ENCODE results near the gene TMEM86B.

Gene TMEM86B

GRCh38 chr19:55199620-55200204 is 28.9 kb downstream of the TMEM86B start:
- H3K4me3 ChIP-seq (ENCODE audit: low read depth, low read length): no peak overlapping the region
- H3K4me1 ChIP-seq (ENCODE audit: control insufficient read depth, insufficient read depth, low read length): no peaks in the 10 kb centered on the region
- H3K9ac ChIP-seq (ENCODE audit: low read depth, low read length): no peak overlapping the region
- H3K9me3 ChIP-seq (ENCODE audit: control insufficient read depth, insufficient read depth, low read length): no peaks in the 10 kb centered on the region
- H3K27me3 ChIP-seq (ENCODE audit: control insufficient read depth, insufficient read depth, low read length): no peaks in the 10 kb centered on the region
- no peaks in the 10 kb centered on the region for H3K36me3 ChIP-seq (ENCODE audit: control insufficient read depth, insufficient read depth, low read length)

GRCh38 chr19:55198651-55199050 is 29.9 kb downstream of the TMEM86B start:
- Histone ChIP-seq H3K36me3 (ENCODE audit: control insufficient read depth, insufficient read depth, low read length) (no peaks in the 10 kb centered on the region), H3K27me3 (ENCODE audit: control insufficient read depth, insufficient read depth, low read length) (no peaks in the 10 kb centered on the region), H3K9me3 (ENCODE audit: control insufficient read depth, insufficient read depth, low read length) (no peaks in the 10 kb centered on the region), H3K4me1 (ENCODE audit: control insufficient read depth, insufficient read depth, low read length) (no peaks in the 10 kb centered on the region), H3K9ac (ENCODE audit: low read depth, low read length) (no peak overlapping the region), H3K4me3 (ENCODE audit: low read depth, low read length) (no peak overlapping the region)

- Histone ChIP-seq H3K9ac (ENCODE audit: low read depth, low read length) (no peak overlapping the region), H3K36me3 (ENCODE audit: control insufficient read depth, insufficient read depth, low read length) (no peaks in the 10 kb centered on the region), H3K4me3 (ENCODE audit: low read depth, low read length) (no peak overlapping the region), H3K4me1 (ENCODE audit: control insufficient read depth, insufficient read depth, low read length) (no peaks in the 10 kb centered on the region), H3K27me3 (ENCODE audit: control insufficient read depth, insufficient read depth, low read length) (no peaks in the 10 kb centered on the region), H3K9me3 (ENCODE audit: control insufficient read depth, insufficient read depth, low read length) (no peaks in the 10 kb centered on the region)
Observed at GRCh38 chr19:55197528-55197927, 31.0 kb downstream of the TMEM86B start.

- Histone ChIP-seq H3K9ac (ENCODE audit: low read depth, low read length) (no peak overlapping the region), H3K27me3 (ENCODE audit: control insufficient read depth, insufficient read depth, low read length) (no peaks in the 10 kb centered on the region), H3K4me3 (ENCODE audit: low read depth, low read length) (no peak overlapping the region), H3K9me3 (ENCODE audit: control insufficient read depth, insufficient read depth, low read length) (no peaks in the 10 kb centered on the region), H3K4me1 (ENCODE audit: control insufficient read depth, insufficient read depth, low read length) (no peaks in the 10 kb centered on the region), H3K36me3 (ENCODE audit: control insufficient read depth, insufficient read depth, low read length) (no peaks in the 10 kb centered on the region)
Observed at GRCh38 chr19:55196803-55197202, 31.8 kb downstream of the TMEM86B start.

- Histone ChIP-seq H3K9me3 (ENCODE audit: control insufficient read depth, insufficient read depth, low read length) (no peaks in the 10 kb centered on the region), H3K4me1 (ENCODE audit: control insufficient read depth, insufficient read depth, low read length) (no peaks in the 10 kb centered on the region), H3K27me3 (ENCODE audit: control insufficient read depth, insufficient read depth, low read length) (no peaks in the 10 kb centered on the region), H3K9ac (ENCODE audit: low read depth, low read length) (no peak overlapping the region), H3K36me3 (ENCODE audit: control insufficient read depth, insufficient read depth, low read length) (no peaks in the 10 kb centered on the region), H3K4me3 (ENCODE audit: low read depth, low read length) (no peak overlapping the region)
Observed at GRCh38 chr19:55193481-55193880, 35.1 kb downstream of the TMEM86B start.

- no peaks in the 10 kb centered on the region for H3K4me1 ChIP-seq (ENCODE audit: control insufficient read depth, insufficient read depth, low read length)
- H3K4me3 ChIP-seq (ENCODE audit: low read depth, low read length): no peak overlapping the region
- H3K9ac ChIP-seq (ENCODE audit: low read depth, low read length): no peak overlapping the region
- H3K36me3 ChIP-seq (ENCODE audit: control insufficient read depth, insufficient read depth, low read length): no peaks in the 10 kb centered on the region
- H3K9me3 ChIP-seq (ENCODE audit: control insufficient read depth, insufficient read depth, low read length): no peaks in the 10 kb centered on the region
- H3K27me3 ChIP-seq (ENCODE audit: control insufficient read depth, insufficient read depth, low read length): peaks cover 2% of the 10 kb centered on the region
Observed at GRCh38 chr19:55189403-55189835, 39.1 kb downstream of the TMEM86B start.

- Histone ChIP-seq H3K4me3 (ENCODE audit: low read depth, low read length) (no peak overlapping the region), H3K4me1 (ENCODE audit: control insufficient read depth, insufficient read depth, low read length) (no peaks in the 10 kb centered on the region), H3K9ac (ENCODE audit: low read depth, low read length) (no peak overlapping the region), H3K36me3 (ENCODE audit: control insufficient read depth, insufficient read depth, low read length) (no peaks in the 10 kb centered on the region), H3K27me3 (ENCODE audit: control insufficient read depth, insufficient read depth, low read length) (peaks cover 2% of the 10 kb centered on the region), H3K9me3 (ENCODE audit: control insufficient read depth, insufficient read depth, low read length) (no peaks in the 10 kb centered on the region)
Observed at GRCh38 chr19:55188625-55189024, 39.9 kb downstream of the TMEM86B start.

GRCh38 chr19:55186080-55186479 is 42.5 kb downstream of the TMEM86B start:
- no peaks in the 10 kb centered on the region for H3K9me3 ChIP-seq (ENCODE audit: control insufficient read depth, insufficient read depth, low read length)
- peaks cover 13% of the 10 kb centered on the region for H3K27me3 ChIP-seq (ENCODE audit: control insufficient read depth, insufficient read depth, low read length)
- H3K36me3 ChIP-seq (ENCODE audit: control insufficient read depth, insufficient read depth, low read length): no peaks in the 10 kb centered on the region
- H3K4me3 ChIP-seq (ENCODE audit: low read depth, low read length): no peak overlapping the region
- H3K9ac ChIP-seq (ENCODE audit: low read depth, low read length): no peak overlapping the region
- no peaks in the 10 kb centered on the region for H3K4me1 ChIP-seq (ENCODE audit: control insufficient read depth, insufficient read depth, low read length)

- peaks cover 23% of the 10 kb centered on the region for H3K27me3 ChIP-seq (ENCODE audit: control insufficient read depth, insufficient read depth, low read length)
- H3K9ac ChIP-seq (ENCODE audit: low read depth, low read length): no peak overlapping the region
- H3K4me1 ChIP-seq (ENCODE audit: control insufficient read depth, insufficient read depth, low read length): no peaks in the 10 kb centered on the region
- no peak overlapping the region for H3K4me3 ChIP-seq (ENCODE audit: low read depth, low read length)
- H3K36me3 ChIP-seq (ENCODE audit: control insufficient read depth, insufficient read depth, low read length): no peaks in the 10 kb centered on the region
- no peaks in the 10 kb centered on the region for H3K9me3 ChIP-seq (ENCODE audit: control insufficient read depth, insufficient read depth, low read length)
Observed at GRCh38 chr19:55181740-55182139, 46.8 kb downstream of the TMEM86B start.

GRCh38 chr19:55179606-55180484 is 48.7 kb downstream of the TMEM86B start, which contains the start of gene SYT5:
Gene SYT5, minus strand, starts transcription at chr19:55180289. Its CDS starts 1,248 bp downstream, at chr19:55179041.
- H3K27me3 ChIP-seq (ENCODE audit: control insufficient read depth, insufficient read depth, low read length): peaks cover 37% of the 10 kb centered on the region
- no peaks in the 10 kb centered on the region for H3K36me3 ChIP-seq (ENCODE audit: control insufficient read depth, insufficient read depth, low read length)
- no peaks in the 10 kb centered on the region for H3K9me3 ChIP-seq (ENCODE audit: control insufficient read depth, insufficient read depth, low read length)
- H3K9ac ChIP-seq (ENCODE audit: low read depth, low read length): no peak within 1 kb of the TSS
- H3K4me1 ChIP-seq (ENCODE audit: control insufficient read depth, insufficient read depth, low read length): peaks cover 4% of the 10 kb centered on the region
- H3K4me3 ChIP-seq (ENCODE audit: low read depth, low read length): peak within 1 kb of the TSS; percentile 80

- H3K4me3 ChIP-seq (ENCODE audit: low read depth, low read length): peak overlapping the region; percentile 80
- no peak overlapping the region for H3K9ac ChIP-seq (ENCODE audit: low read depth, low read length)
- peaks cover 39% of the 10 kb centered on the region for H3K27me3 ChIP-seq (ENCODE audit: control insufficient read depth, insufficient read depth, low read length)
- no peaks in the 10 kb centered on the region for H3K36me3 ChIP-seq (ENCODE audit: control insufficient read depth, insufficient read depth, low read length)
- H3K4me1 ChIP-seq (ENCODE audit: control insufficient read depth, insufficient read depth, low read length): peaks cover 4% of the 10 kb centered on the region
- no peaks in the 10 kb centered on the region for H3K9me3 ChIP-seq (ENCODE audit: control insufficient read depth, insufficient read depth, low read length)
Observed at GRCh38 chr19:55178781-55179599, 49.6 kb downstream of the TMEM86B start.

Data from iPS-15b (cell line).